Fibroblast of lung (primary cell): ENCODE measurements around the gene BTBD2. TPM values are rescaled to one million over a fixed set of nuclear protein-coding genes. Genes with fewer than 3 reads are reported as not detected.
A peak's percentile ranks its signal among the peaks of the same experiment; 100 is the strongest.

Experiments
- DNase-seq, 2 donors: peaks; one replicate each; pipeline versions ENCODE4 v3.0.0 to v3.0.0-alpha.2; 2010; ENCODE audit warnings: low read depth in 2 of 2
- H2AFZ ChIP-seq: 2 replicates; pipeline ENCODE4 v1.5.1; 2012; ENCODE audit warnings: low read length, control low read depth, inconsistent platforms
- H3K27ac ChIP-seq: 2 replicates; pipeline ENCODE4 v1.5.1; 2011; ENCODE audit warnings: low read length, control low read depth; ENCODE audit not compliant: insufficient read depth
- H3K27me3 ChIP-seq: 2 replicates; pipeline ENCODE4 v1.5.1; 2011; ENCODE audit warnings: mild to moderate bottlenecking, low read length; ENCODE audit not compliant: control insufficient read depth, insufficient read depth
- H3K36me3 ChIP-seq: 2 replicates; pipeline ENCODE4 v1.5.1; 2011; ENCODE audit warnings: low read length; ENCODE audit not compliant: control insufficient read depth, insufficient read depth
- H3K4me1 ChIP-seq: 2 replicates; pipeline ENCODE4 v1.5.1; 2011; ENCODE audit warnings: low read length; ENCODE audit not compliant: control insufficient read depth, insufficient read depth; ENCODE audit errors: extremely low read depth
- H3K4me2 ChIP-seq: 2 replicates; pipeline ENCODE4 v1.5.1; 2011; ENCODE audit warnings: low read length, control low read depth; ENCODE audit not compliant: insufficient read depth; ENCODE audit errors: extremely low read depth
- H3K4me3 ChIP-seq, 4 experiments: fragments of 200-600 bp in 1 of 4; sonication (generic) in 1 of 4; replicated peaks in 1 of 4; 2 replicates each; pipeline ENCODE4 v1.5.1; 2011 to 2016; ENCODE audit warnings: low read length in 4 of 4, low read depth in 3 of 4, mild to moderate bottlenecking in 3 of 4, control low read depth in 2 of 4, inconsistent platforms in 1 of 4, mixed read lengths in 1 of 4; ENCODE audit not compliant: insufficient read depth in 1 of 4; ENCODE audit errors: control extremely low read depth in 1 of 4
- H3K79me2 ChIP-seq: 2 replicates; pipeline ENCODE4 v1.5.1; 2012; ENCODE audit warnings: mild to moderate bottlenecking, low read length, inconsistent platforms; ENCODE audit not compliant: control insufficient read depth, insufficient read depth
- H3K9ac ChIP-seq: 2 replicates; pipeline ENCODE4 v1.5.1; 2011; ENCODE audit warnings: mild to moderate bottlenecking, low read length, control low read depth; ENCODE audit not compliant: insufficient read depth
- H3K9me3 ChIP-seq: 2 replicates; pipeline ENCODE4 v1.5.1; 2012; ENCODE audit warnings: low read depth, low read length; ENCODE audit not compliant: control insufficient read depth, insufficient read depth
- H4K20me1 ChIP-seq: 2 replicates; pipeline ENCODE4 v1.5.1; 2011; ENCODE audit warnings: low read length; ENCODE audit not compliant: control insufficient read depth, insufficient read depth; ENCODE audit errors: extremely low read depth
- CTCF ChIP-seq, 2 donors: IDR thresholded peaks in 1 of 2; conservative IDR thresholded peaks in 1 of 2; 1 replicate in 1 of 2; 2 replicates in 1 of 2; pipeline ENCODE4 v1.5.1; 2011 to 2012; ENCODE audit warnings: low read length in 2 of 2, control low read depth in 1 of 2, inconsistent platforms in 1 of 2, low read depth in 1 of 2, mild to moderate bottlenecking in 1 of 2
- EZH2 ChIP-seq: IDR thresholded peaks from 2 replicates; pipeline ENCODE4 v1.5.1; 2012; ENCODE audit warnings: low read length, control low read depth, mild to moderate bottlenecking; ENCODE audit errors: missing control alignments
- polyA plus RNA-seq, 2 donors: library from polyadenylated mRNA; depleted of rRNA in 1 of 2; stranded (reverse) in 1 of 2; unstranded in 1 of 2; fragments of >200 nt; gene quantifications; 2 replicates each; pipeline ENCODE4 v1.2.1, GENCODE V29; 2011 to 2012; ENCODE audit warnings: missing spikeins in 1 of 2
- total RNA-seq: library from RNA; depleted of rRNA; stranded (reverse); fragments of >200 nt; gene quantifications from 2 replicates; pipeline ENCODE4 v1.2.1, GENCODE V29; 2014

Gene BTBD2
- total and polyA plus RNA-seq, 2 donors (not counting 1 experiment from before 2014, with no cell fraction given) = 14.0 to 70.2 TPM

- Histone ChIP-seq H2AFZ (no peak overlapping the region), H3K4me1 (peaks cover 2% of the 10 kb centered on the region), H3K4me3 (no peak overlapping the region), H3K79me2 (peaks cover 16% of the 10 kb centered on the region), H3K9ac (no peak overlapping the region), H3K36me3 (peaks cover 8% of the 10 kb centered on the region), H3K9me3 (no peaks in the 10 kb centered on the region), H3K27ac (no peak overlapping the region), H4K20me1 (no peaks in the 10 kb centered on the region), H3K27me3 (no peaks in the 10 kb centered on the region), H3K4me2 (peak overlapping the region; percentile 40)
- TF ChIP-seq EZH2 (no peak), CTCF (conservative IDR thresholded peaks at IDR 0.05 in 1 of 2, IDR thresholded peaks at IDR 0.05 in 1 of 2; ENCODE audit: low read depth in 1 of 2, low read length in 2 of 2) (no peak)
- DNase-seq = peak in 1 of 2 donors; percentile 77
Observed at GRCh38 chr19:1975162-1975480, 40.4 kb downstream of the BTBD2 start.

- Histone ChIP-seq H3K4me2 (peak overlapping the region; percentile 40), H3K79me2 (peaks cover 18% of the 10 kb centered on the region), H2AFZ (no peak overlapping the region), H3K4me3 (no peak overlapping the region), H3K27me3 (no peaks in the 10 kb centered on the region), H3K4me1 (peaks cover 2% of the 10 kb centered on the region), H3K36me3 (peaks cover 4% of the 10 kb centered on the region), H4K20me1 (no peaks in the 10 kb centered on the region), H3K9me3 (no peaks in the 10 kb centered on the region), H3K27ac (peak overlapping the region; percentile 10), H3K9ac (no peak overlapping the region)
- TF ChIP-seq EZH2 (no peak), CTCF (conservative IDR thresholded peaks at IDR 0.05 in 1 of 2, IDR thresholded peaks at IDR 0.05 in 1 of 2; ENCODE audit: low read depth in 1 of 2, low read length in 2 of 2) (no peak)
- DNase-seq = no peak
Observed at GRCh38 chr19:1974381-1975161, 40.9 kb downstream of the BTBD2 start.

- Histone ChIP-seq H4K20me1 (no peaks in the 10 kb centered on the region), H3K4me3 (no peak overlapping the region), H3K27ac (no peak overlapping the region), H3K4me2 (no peak overlapping the region), H3K9ac (no peak overlapping the region), H3K4me1 (peaks cover 2% of the 10 kb centered on the region), H3K9me3 (no peaks in the 10 kb centered on the region), H3K36me3 (no peaks in the 10 kb centered on the region), H2AFZ (no peak overlapping the region), H3K27me3 (no peaks in the 10 kb centered on the region), H3K79me2 (peaks cover 13% of the 10 kb centered on the region)
- no peak for TF ChIP-seq CTCF (conservative IDR thresholded peaks at IDR 0.05 in 1 of 2, IDR thresholded peaks at IDR 0.05 in 1 of 2; ENCODE audit: low read depth in 1 of 2, low read length in 2 of 2)
- TF ChIP-seq EZH2 = no peak
- DNase-seq = no peak
Observed at GRCh38 chr19:1970806-1971502, 44.6 kb downstream of the BTBD2 start.
